Progenitor cell of endocrine pancreas (in vitro differentiated cells): Measurements from ENCODE around the gene SNTG2. TPM values are rescaled to one million over a fixed set of nuclear protein-coding genes. Genes with fewer than 3 reads are reported as not detected.

Source experiments
- DNase-seq: peaks from one replicate; pipeline ENCODE4 v3.0.0; 2021; ENCODE audit warnings: low spot score; ENCODE audit not compliant: unreplicated experiment
- H3K27ac Mint-ChIP-seq: 2 replicates; pipeline ENCODE4 v1.8.0; 2021; ENCODE audit warnings: mild to moderate bottlenecking, moderate library complexity, mixed read lengths
- H3K27me3 Mint-ChIP-seq: 2 replicates; pipeline ENCODE4 v1.8.0; 2021; ENCODE audit warnings: mixed read lengths
- H3K36me3 Mint-ChIP-seq: 2 replicates; pipeline ENCODE4 v1.8.0; 2022; ENCODE audit warnings: mixed read lengths; ENCODE audit not compliant: insufficient read depth
- H3K4me1 Mint-ChIP-seq: 2 replicates; pipeline ENCODE4 v1.8.0; 2021; ENCODE audit warnings: low read depth, mixed read lengths
- H3K4me3 Mint-ChIP-seq: 2 replicates; pipeline ENCODE4 v1.8.0; 2021; ENCODE audit warnings: low read depth, mild to moderate bottlenecking, moderate library complexity, mixed read lengths
- H3K9me3 Mint-ChIP-seq: 2 replicates; pipeline ENCODE4 v1.8.0; 2021; ENCODE audit warnings: low read depth, mixed read lengths
- CTCF ChIP-seq: fragments of 200-600 bp; sonication (generic); IDR thresholded peaks from one replicate; pipeline ENCODE4 v1.5.0; 2021; ENCODE audit warnings: antibody characterized with exemption, mild to moderate bottlenecking; ENCODE audit not compliant: unreplicated experiment
- total RNA-seq: library from RNA; stranded (reverse); gene quantifications from 2 replicates; pipeline ENCODE4 v1.2.1, GENCODE V29; 2021

Gene SNTG2
- total RNA-seq, 1 donor from 2014 or later = 0.50 TPM

GRCh38 chr2:1170711-1171110 is 220.1 kb downstream of the SNTG2 start:
- no peaks in the 10 kb centered on the region for H3K36me3 Mint-ChIP-seq
- H3K27ac Mint-ChIP-seq = no peak overlapping the region
- no peak overlapping the region for H3K4me3 Mint-ChIP-seq
- H3K9me3 Mint-ChIP-seq = peaks cover 14% of the 10 kb centered on the region
- TF ChIP-seq CTCF = no peak
- H3K4me1 Mint-ChIP-seq = no peaks in the 10 kb centered on the region
- H3K27me3 Mint-ChIP-seq = peaks cover 8% of the 10 kb centered on the region
- no peak for DNase-seq

- DNase-seq = no peak
- peaks cover 6% of the 10 kb centered on the region for H3K27me3 Mint-ChIP-seq
- peaks cover 14% of the 10 kb centered on the region for H3K9me3 Mint-ChIP-seq
- no peaks in the 10 kb centered on the region for H3K4me1 Mint-ChIP-seq
- no peak overlapping the region for H3K27ac Mint-ChIP-seq
- H3K4me3 Mint-ChIP-seq = no peak overlapping the region
- no peak for TF ChIP-seq CTCF
- H3K36me3 Mint-ChIP-seq = no peaks in the 10 kb centered on the region
Observed at GRCh38 chr2:1173528-1173927, 222.9 kb downstream of the SNTG2 start.

- Mint-ChIP-seq H3K4me3 (no peak overlapping the region), H3K27ac (no peak overlapping the region), H3K36me3 (peaks cover 1% of the 10 kb centered on the region)
Observed at GRCh38 chr2:1181893-1182292, 231.2 kb downstream of the SNTG2 start.

GRCh38 chr2:1183300-1183699 is 232.7 kb downstream of the SNTG2 start:
- Mint-ChIP-seq H3K27me3 (no peaks in the 10 kb centered on the region), H3K27ac (no peak overlapping the region), H3K4me1 (no peaks in the 10 kb centered on the region), H3K4me3 (no peak overlapping the region), H3K9me3 (peaks cover 23% of the 10 kb centered on the region), H3K36me3 (peaks cover 1% of the 10 kb centered on the region)
- DNase-seq = no peak
- TF ChIP-seq CTCF = no peak

More at GRCh38 chr2:1181893-1182292, 231.2 kb downstream of the SNTG2 start:
- H3K4me1 Mint-ChIP-seq = no peaks in the 10 kb centered on the region
- TF ChIP-seq CTCF = no peak
- DNase-seq = no peak
- H3K27me3 Mint-ChIP-seq = no peaks in the 10 kb centered on the region
- H3K9me3 Mint-ChIP-seq = peaks cover 23% of the 10 kb centered on the region

- DNase-seq = no peak
- TF ChIP-seq CTCF = no peak
- no peaks in the 10 kb centered on the region for H3K27me3 Mint-ChIP-seq
- H3K36me3 Mint-ChIP-seq = peaks cover 1% of the 10 kb centered on the region
- H3K4me1 Mint-ChIP-seq = no peaks in the 10 kb centered on the region
- no peak overlapping the region for H3K4me3 Mint-ChIP-seq
- peaks cover 23% of the 10 kb centered on the region for H3K9me3 Mint-ChIP-seq
- no peak overlapping the region for H3K27ac Mint-ChIP-seq
Observed at GRCh38 chr2:1186421-1186820, 235.8 kb downstream of the SNTG2 start.
